ENCODE measurements around the gene ZNF804A. TPM values are rescaled to one million over a fixed set of nuclear protein-coding genes. Genes with fewer than 3 reads are reported as not detected.

ZNF804A gene
- total and polyA plus RNA-seq, 2 of the 8 experiments (the other 6 are each of a cell fraction or from before 2014, with no cell fraction given): 0.02 TPM; not detected in 1

- TF ChIP-seq, protein P1, sequence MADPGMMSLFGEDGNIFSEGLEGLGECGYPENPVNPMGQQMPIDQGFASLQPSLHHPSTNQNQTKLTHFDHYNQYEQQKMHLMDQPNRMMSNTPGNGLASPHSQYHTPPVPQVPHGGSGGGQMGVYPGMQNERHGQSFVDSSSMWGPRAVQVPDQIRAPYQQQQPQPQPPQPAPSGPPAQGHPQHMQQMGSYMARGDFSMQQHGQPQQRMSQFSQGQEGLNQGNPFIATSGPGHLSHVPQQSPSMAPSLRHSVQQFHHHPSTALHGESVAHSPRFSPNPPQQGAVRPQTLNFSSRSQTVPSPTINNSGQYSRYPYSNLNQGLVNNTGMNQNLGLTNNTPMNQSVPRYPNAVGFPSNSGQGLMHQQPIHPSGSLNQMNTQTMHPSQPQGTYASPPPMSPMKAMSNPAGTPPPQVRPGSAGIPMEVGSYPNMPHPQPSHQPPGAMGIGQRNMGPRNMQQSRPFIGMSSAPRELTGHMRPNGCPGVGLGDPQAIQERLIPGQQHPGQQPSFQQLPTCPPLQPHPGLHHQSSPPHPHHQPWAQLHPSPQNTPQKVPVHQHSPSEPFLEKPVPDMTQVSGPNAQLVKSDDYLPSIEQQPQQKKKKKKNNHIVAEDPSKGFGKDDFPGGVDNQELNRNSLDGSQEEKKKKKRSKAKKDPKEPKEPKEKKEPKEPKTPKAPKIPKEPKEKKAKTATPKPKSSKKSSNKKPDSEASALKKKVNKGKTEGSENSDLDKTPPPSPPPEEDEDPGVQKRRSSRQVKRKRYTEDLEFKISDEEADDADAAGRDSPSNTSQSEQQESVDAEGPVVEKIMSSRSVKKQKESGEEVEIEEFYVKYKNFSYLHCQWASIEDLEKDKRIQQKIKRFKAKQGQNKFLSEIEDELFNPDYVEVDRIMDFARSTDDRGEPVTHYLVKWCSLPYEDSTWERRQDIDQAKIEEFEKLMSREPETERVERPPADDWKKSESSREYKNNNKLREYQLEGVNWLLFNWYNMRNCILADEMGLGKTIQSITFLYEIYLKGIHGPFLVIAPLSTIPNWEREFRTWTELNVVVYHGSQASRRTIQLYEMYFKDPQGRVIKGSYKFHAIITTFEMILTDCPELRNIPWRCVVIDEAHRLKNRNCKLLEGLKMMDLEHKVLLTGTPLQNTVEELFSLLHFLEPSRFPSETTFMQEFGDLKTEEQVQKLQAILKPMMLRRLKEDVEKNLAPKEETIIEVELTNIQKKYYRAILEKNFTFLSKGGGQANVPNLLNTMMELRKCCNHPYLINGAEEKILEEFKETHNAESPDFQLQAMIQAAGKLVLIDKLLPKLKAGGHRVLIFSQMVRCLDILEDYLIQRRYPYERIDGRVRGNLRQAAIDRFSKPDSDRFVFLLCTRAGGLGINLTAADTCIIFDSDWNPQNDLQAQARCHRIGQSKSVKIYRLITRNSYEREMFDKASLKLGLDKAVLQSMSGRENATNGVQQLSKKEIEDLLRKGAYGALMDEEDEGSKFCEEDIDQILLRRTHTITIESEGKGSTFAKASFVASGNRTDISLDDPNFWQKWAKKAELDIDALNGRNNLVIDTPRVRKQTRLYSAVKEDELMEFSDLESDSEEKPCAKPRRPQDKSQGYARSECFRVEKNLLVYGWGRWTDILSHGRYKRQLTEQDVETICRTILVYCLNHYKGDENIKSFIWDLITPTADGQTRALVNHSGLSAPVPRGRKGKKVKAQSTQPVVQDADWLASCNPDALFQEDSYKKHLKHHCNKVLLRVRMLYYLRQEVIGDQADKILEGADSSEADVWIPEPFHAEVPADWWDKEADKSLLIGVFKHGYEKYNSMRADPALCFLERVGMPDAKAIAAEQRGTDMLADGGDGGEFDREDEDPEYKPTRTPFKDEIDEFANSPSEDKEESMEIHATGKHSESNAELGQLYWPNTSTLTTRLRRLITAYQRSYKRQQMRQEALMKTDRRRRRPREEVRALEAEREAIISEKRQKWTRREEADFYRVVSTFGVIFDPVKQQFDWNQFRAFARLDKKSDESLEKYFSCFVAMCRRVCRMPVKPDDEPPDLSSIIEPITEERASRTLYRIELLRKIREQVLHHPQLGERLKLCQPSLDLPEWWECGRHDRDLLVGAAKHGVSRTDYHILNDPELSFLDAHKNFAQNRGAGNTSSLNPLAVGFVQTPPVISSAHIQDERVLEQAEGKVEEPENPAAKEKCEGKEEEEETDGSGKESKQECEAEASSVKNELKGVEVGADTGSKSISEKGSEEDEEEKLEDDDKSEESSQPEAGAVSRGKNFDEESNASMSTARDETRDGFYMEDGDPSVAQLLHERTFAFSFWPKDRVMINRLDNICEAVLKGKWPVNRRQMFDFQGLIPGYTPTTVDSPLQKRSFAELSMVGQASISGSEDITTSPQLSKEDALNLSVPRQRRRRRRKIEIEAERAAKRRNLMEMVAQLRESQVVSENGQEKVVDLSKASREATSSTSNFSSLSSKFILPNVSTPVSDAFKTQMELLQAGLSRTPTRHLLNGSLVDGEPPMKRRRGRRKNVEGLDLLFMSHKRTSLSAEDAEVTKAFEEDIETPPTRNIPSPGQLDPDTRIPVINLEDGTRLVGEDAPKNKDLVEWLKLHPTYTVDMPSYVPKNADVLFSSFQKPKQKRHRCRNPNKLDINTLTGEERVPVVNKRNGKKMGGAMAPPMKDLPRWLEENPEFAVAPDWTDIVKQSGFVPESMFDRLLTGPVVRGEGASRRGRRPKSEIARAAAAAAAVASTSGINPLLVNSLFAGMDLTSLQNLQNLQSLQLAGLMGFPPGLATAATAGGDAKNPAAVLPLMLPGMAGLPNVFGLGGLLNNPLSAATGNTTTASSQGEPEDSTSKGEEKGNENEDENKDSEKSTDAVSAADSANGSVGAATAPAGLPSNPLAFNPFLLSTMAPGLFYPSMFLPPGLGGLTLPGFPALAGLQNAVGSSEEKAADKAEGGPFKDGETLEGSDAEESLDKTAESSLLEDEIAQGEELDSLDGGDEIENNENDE (IDR thresholded peaks at IDR 0.05; ENCODE audit: insufficient replicate concordance, low read length): no peak
- no peak for TF ChIP-seq RXRA (IDR thresholded peaks at IDR 0.05; ENCODE audit: insufficient read depth, low read depth, low read length)
- no peak for TF ChIP-seq FOSL1 (IDR thresholded peaks at IDR 0.05; ENCODE audit: insufficient read depth, low read depth, low read length)
- TF ChIP-seq CBX8 (IDR thresholded peaks at IDR 0.05; ENCODE audit: borderline replicate concordance, low read depth, low read length): no peak
Measured at GRCh38 chr2:184815824-184816223, 217.5 kb downstream of the ZNF804A start (continued).

Measured in H1 (cell line).